HepG2 (cell line): ENCODE data around the gene ARVCF. TPM values are rescaled to one million over a fixed set of nuclear protein-coding genes. Genes with fewer than 3 reads are reported as not detected.

ENCODE experiments used
- ASH2L ChIP-seq: fragments of 300-600, 200-600 bp; sonication (generic); IDR thresholded peaks from 2 replicates; pipeline ENCODE4 v1.7.0; 2017; ENCODE audit warnings: low read depth, mild to moderate bottlenecking, moderate library complexity, mixed read lengths, low read length; ENCODE audit not compliant: insufficient read length
- GMEB1 ChIP-seq: sonication (generic); formaldehyde crosslinking; IDR thresholded peaks from 2 replicates; pipeline ENCODE4 v1.5.1; 2020; ENCODE audit warnings: missing genetic modification reagents, mild to moderate bottlenecking, borderline replicate concordance
- GZF1 ChIP-seq: sonication (generic); formaldehyde crosslinking; IDR thresholded peaks from 2 replicates; pipeline ENCODE4 v1.5.1; 2020; ENCODE audit warnings: mild to moderate bottlenecking, missing genetic modification reagents
- SP2 ChIP-seq: sonication (generic); formaldehyde crosslinking; IDR thresholded peaks from 2 replicates; pipeline ENCODE4 v1.5.1; 2020; ENCODE audit warnings: mild to moderate bottlenecking, missing genetic modification reagents
- SRSF4 ChIP-seq: fragments of 200-400 bp; formaldehyde crosslinking; IDR thresholded peaks from one replicate; pipeline ENCODE4 v1.6.1; 2018; ENCODE audit warnings: mild to moderate bottlenecking, low read depth, low read length, moderate library complexity; ENCODE audit not compliant: poor library complexity, severe bottlenecking
- TBL1XR1 ChIP-seq: fragments of 150-350 bp; IDR thresholded peaks from 2 replicates; pipeline ENCODE4 v1.6.1; 2014; ENCODE audit warnings: borderline replicate concordance, low read length; ENCODE audit not compliant: partially characterized antibody
- TBX3 ChIP-seq: fragments of 450-650 bp; IDR thresholded peaks from 2 replicates; pipeline ENCODE4 v1.6.1; 2017; ENCODE audit warnings: antibody characterized with exemption, mild to moderate bottlenecking, inconsistent platforms, borderline replicate concordance
- ZNF563 ChIP-seq: sonication (generic); formaldehyde crosslinking; IDR thresholded peaks from 2 replicates; pipeline ENCODE4 v1.8.0; 2022; ENCODE audit warnings: mild to moderate bottlenecking, moderate library complexity, missing genetic modification reagents
- ZNF589 ChIP-seq: sonication (generic); formaldehyde crosslinking; conservative IDR thresholded peaks from 2 replicates; pipeline ENCODE4 v1.8.0; 2022; ENCODE audit warnings: mild to moderate bottlenecking, moderate library complexity, missing genetic modification reagents
- ZNF616 ChIP-seq: sonication (generic); formaldehyde crosslinking; IDR thresholded peaks from 2 replicates; pipeline ENCODE4 v1.5.0; 2020; ENCODE audit warnings: low read depth, mild to moderate bottlenecking, missing genetic modification reagents
- ZNF703 ChIP-seq: sonication (generic); formaldehyde crosslinking; IDR thresholded peaks from 2 replicates; pipeline ENCODE4 v1.5.1; 2020; ENCODE audit warnings: missing genetic modification reagents, mild to moderate bottlenecking, moderate library complexity, borderline replicate concordance
- polyA plus RNA-seq, 8 experiments: library from polyadenylated mRNA; depleted of rRNA in 3 of 8; stranded (reverse) in 7 of 8; unstranded in 1 of 8; fragments of >200 nt; fragmentation: Illumina TruSeq in 4 of 8; extraction: Trizol in 4 of 8; gene quantifications; 2 replicates each; pipeline versions ENCODE4 v1.2.1 to v1.2.3, GENCODE V29; 2011 to 2016; ENCODE audit warnings: low read depth in 4 of 8, missing spikeins in 1 of 8, mixed read lengths in 1 of 8; ENCODE audit not compliant: insufficient read depth in 1 of 8
- total RNA-seq, 5 experiments: library from RNA; depleted of rRNA; stranded (reverse); fragments of >200 nt; fragmentation: Illumina TruSeq; extraction: Trizol; gene quantifications; 2 replicates each; pipeline ENCODE4 v1.2.3, GENCODE V29; 2016; ENCODE audit warnings: low read depth in 1 of 5
- TF ChIP-seq, protein P1 (sequence below): sonication (generic); formaldehyde crosslinking; IDR thresholded peaks from 2 replicates; pipeline ENCODE4 v1.4.0; 2020; ENCODE audit warnings: missing genetic modification reagents; ENCODE audit errors: not compliant biosample characterization
- TF ChIP-seq, protein P2 (sequence below), 2 experiments: sonication (generic) in 1 of 2; formaldehyde crosslinking in 1 of 2; IDR thresholded peaks; 2 replicates each; pipeline versions ENCODE4 v1.5.1 to v1.6.1; 2011 to 2020; ENCODE audit warnings: borderline replicate concordance in 1 of 2, low read depth in 1 of 2, low read length in 1 of 2, mild to moderate bottlenecking in 1 of 2, missing genetic modification reagents in 1 of 2, moderate library complexity in 1 of 2

ARVCF gene
- total and polyA plus RNA-seq, 2 of the 13 experiments (the other 11 are each of a cell fraction or from before 2014, with no cell fraction given): 16.4 to 17.7 TPM

DNA sequence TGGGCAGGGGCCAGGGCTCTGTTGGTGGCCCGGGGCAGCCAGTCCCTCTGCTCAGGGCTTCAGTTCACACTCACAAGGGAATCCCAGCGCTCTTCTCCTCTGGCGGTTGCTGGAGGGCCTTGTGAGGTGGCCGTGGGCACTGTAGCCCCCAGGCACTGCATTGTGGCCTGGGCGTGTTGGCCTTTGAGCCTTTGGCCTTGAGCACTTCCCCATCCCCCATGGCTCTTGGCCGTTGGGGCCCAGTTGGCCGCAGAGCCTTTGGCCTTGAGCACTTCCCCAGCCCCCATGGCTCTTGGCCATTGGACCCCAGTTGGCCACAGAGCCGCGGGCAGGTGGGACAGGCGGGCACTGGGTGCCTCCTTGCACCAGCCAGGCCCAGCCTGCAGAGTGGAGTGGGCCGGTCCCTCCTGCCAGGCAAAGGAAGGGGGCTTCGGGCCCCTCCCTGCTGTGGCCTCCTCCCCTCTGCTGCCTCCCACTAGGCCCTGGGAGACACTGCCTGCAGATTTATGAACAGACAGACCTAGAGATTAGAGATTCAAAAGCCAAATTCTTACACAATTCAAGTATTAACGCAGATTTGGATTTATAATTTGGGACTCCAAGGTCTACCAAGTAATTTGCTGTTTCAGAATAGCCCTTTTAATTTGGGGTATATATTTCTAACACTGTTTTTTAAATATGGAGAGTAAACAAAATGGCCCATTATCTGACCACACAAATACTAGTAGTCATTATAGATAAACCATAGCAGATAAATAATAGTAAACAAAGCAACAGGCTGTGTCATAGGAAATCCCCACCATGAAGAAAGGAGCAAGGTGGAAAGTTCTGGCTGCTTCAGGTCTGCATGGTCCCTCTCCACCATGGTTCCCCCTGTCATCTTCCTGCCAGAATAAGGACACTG is 56.8 kb downstream of the ARVCF start (continued):
- TF ChIP-seq, protein P1, sequence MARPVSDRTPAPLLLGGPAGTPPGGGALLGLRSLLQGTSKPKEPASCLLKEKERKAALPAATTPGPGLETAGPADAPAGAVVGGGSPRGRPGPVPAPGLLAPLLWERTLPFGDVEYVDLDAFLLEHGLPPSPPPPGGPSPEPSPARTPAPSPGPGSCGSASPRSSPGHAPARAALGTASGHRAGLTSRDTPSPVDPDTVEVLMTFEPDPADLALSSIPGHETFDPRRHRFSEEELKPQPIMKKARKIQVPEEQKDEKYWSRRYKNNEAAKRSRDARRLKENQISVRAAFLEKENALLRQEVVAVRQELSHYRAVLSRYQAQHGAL (CRISPR knock-in tag): no peak
- TF ChIP-seq ZNF563 (CRISPR knock-in tag) (no peak), ZNF589 (CRISPR knock-in tag) (no peak), GZF1 (no peak), GMEB1 (CRISPR knock-in tag) (peak; percentile 11; the same call in 1 of the 2 replicates), ZNF616 (CRISPR knock-in tag) (no peak), ZNF703 (CRISPR knock-in tag) (no peak), ASH2L (peak; percentile 88), SP2 (peak; percentile 43), TBL1XR1 (no peak), SRSF4 (no peak), TBX3 (peak; percentile 61; the same call in 1 of the 2 replicates)
- TF ChIP-seq, protein P2, sequence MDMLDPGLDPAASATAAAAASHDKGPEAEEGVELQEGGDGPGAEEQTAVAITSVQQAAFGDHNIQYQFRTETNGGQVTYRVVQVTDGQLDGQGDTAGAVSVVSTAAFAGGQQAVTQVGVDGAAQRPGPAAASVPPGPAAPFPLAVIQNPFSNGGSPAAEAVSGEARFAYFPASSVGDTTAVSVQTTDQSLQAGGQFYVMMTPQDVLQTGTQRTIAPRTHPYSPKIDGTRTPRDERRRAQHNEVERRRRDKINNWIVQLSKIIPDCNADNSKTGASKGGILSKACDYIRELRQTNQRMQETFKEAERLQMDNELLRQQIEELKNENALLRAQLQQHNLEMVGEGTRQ (IDR thresholded peaks at IDR 0.05; ENCODE audit: low read depth, low read length): no peak
- TF ChIP-seq, protein P2 (CRISPR knock-in tag; IDR thresholded peaks at IDR 0.05; ENCODE audit: borderline replicate concordance): no peak
